Ammon's horn (tissue), 1 donor: ENCODE results near the gene COL4A4.

Experiments
- DNase-seq: peaks from one replicate; pipeline ENCODE4 v3.0.0-alpha.2; 2016; ENCODE audit warnings: low spot score

COL4A4 gene

DNA sequence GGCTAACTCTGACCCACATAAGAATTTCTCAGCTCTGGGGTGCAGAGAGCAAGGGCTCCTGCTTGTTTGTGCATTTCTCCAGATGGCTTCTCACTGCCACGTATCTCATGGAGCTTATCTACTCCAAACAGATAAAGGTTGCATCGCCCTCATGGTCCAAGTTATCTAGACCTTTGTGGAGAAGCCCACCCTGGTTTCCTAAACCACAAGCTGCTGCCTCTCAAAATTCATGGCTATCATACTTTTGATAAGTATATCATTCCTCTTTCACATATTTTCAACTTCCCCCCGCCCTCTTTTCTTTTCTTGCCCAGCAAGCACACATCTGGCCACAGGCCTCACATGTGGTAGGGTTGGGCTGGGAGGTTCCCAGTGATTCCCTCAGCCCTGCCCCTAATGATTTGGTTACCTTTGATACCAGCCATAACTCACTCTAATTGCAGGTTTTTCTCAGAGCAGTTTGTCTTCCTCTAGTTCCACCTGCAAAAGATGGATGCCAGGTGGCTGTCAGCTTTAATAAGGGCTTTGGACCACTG, 182.1 kb downstream of the COL4A4 start:
- no peak for DNase-seq

DNA sequence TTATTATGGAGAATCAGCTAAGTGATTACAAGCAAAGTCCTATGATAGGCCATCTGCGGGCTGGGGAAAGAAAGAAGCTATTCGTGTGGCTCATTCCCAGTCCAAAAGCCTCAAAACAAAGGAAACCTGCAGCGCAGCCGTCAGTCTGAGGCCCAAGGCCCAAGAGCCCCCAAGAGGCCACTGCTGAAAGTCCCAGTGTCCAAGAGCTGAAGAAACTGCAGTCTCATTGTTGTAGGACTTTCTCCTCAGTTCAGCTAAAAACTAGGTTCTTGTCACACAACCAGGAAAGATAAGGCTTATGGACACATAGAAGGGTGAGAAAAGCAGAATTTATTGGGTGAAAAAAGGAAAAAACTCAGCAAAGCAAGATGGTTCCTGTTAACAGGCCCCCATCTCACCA, 185.0 kb downstream of the COL4A4 start:
- DNase-seq, result peak; percentile 64

GRCh38 chr2:226978300-226978699, 185.7 kb downstream of the COL4A4 start:
- no peak for DNase-seq

DNA sequence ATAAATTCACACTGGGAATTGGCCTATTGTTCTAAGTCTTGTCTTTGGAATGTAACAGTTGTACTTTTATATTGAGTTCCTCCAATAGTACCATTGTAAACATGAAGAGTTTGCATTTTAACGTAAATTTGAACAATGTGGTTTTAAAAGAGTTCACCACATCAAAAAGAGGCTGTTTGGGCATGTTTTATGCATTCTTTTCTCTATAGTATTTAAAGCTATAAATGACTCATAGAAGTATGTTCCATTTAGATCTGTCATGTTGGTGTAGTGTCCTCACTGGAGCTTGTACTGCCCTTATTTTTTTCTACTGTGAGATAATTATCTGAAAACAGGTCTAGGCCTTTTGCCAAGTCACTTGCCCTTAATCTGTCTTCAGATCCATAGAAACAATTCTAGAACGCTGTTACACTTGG, 186.2 kb downstream of the COL4A4 start:
- no peak for DNase-seq

GRCh38 chr2:226973816-226974215, 190.2 kb downstream of the COL4A4 start:
- DNase-seq, result no peak

DNA sequence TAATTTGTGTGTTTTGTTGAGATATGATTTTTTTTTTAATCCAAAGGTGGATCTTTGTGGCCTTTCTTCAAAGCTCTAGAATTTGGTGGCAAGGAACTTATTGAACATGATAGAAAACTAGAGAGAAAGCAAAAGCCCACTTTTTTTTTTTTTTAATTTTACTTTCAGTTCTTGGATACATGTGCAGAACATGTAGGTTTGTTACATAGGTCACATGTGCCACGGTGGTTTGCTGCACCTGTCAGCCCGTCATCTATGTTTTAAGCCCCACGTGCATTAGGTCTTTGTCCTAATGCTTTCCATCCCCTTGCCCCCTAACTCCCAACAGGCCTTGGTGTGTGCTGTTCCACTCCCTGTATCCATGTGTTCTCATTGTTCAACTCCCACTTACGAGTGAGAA, 192.2 kb downstream of the COL4A4 start:
- DNase-seq, result no peak

DNA sequence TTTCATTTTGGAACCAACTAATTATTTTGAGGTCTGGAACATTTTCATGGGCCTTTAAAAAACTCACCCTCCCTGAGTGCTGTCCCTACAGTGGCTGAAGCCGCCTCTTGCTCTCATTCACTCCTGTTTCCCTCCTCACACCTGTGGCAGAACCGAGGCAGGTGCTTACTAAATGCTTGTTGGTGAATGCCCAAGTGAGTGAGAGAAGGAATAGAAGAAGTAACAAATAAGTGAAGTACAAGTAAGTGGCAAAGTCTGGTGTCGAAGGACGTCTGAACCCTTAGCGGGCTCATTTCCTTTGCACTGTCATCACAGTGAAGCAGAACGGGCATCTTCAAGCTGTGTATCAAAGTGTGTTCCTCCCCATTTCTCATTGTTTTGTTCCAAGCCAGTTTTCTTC, 192.9 kb downstream of the COL4A4 start:
- no peak for DNase-seq

DNA sequence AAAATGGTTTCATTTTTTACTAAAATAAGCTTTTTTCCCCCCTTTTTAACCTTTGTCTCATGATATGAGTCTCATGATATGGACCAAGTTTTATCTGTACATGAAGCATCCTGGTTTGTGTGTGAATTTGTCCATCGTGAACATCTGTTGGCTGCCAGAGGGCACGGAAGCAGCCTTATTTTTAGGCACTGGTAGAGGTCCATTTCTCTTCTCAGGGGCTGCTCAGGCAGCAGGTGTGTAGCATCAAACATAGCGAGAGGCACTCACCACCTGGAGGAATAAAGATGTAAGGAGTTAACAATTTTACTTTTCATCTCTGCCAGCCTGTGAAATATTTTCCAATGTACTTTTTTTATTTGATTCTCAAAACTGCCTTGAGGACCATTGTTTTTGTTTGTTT, 193.6 kb downstream of the COL4A4 start:
- no peak for DNase-seq

DNA sequence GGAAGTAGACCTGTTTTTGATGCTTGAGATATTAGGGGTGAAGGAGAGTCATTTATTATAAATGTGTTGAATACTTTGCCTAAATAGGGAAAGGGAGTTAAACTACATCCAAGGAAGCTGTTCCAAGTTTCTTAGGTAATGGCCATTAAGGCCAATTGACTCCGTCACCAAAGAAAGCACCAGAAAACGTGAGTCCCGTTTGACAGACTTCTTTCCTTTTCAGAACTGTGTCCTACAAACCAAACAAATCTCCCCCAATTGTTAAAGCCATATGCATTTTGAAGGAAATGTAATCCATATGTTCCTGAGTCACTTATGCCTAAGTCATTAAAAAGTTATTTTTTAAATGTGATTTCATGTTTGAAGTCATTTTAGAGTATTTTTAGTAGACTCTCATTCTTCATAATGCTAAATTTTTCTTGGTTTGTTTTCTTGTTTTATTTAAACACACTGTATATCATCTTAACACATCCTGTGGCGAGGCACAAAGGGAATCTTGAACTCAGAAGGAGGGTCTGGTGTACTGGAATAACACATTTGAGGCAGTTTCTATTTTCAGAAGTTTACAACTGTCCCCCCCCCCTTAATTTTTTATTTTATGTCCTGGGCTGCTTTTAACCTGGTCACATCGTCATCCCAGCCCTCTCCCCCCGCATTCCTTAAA, 194.5 kb downstream of the COL4A4 start:
- no peak for DNase-seq

GRCh38 chr2:226965376-226965775, 198.6 kb downstream of the COL4A4 start:
- no peak for DNase-seq

DNA sequence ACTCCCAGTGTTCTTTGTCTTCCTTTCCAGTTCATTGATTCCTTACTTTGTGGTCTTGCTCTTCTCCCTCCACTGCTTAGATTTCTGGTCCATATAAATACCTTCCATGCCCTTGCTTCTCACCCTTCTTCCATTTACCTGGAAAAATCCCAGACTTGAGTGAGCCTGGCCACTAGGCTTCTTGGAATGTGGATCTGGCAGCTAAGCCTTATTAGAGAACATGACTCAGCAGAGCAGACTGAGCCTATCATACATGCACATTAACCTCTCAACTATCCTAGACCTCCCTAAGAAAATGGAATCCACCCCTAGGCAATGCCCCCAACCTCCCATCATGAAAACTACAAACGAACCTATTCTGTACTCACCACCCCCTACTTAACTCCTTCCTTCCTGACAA, 200.5 kb downstream of the COL4A4 start:
- no peak for DNase-seq

GRCh38 chr2:226962176-226962773, 201.7 kb downstream of the COL4A4 start:
- no peak for DNase-seq

DNA sequence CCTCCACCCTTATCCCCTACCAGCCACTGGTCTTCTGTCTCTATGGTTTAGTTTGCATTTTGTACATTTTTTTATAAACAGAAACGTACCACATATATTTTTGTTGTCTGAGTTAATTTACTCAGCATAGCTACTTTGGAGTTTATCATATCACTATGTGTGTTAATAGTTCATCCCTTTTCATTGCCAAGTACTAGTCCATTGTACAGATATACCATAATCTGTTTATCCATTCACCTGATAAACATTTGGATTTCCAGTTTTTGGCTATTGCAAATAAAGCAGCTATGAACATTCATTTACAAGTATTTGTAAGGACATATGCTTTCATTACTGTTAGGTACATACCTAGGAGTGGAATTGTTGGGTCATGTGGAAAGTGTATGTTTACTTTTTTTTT, 204.6 kb downstream of the COL4A4 start:
- DNase-seq, result no peak

DNA sequence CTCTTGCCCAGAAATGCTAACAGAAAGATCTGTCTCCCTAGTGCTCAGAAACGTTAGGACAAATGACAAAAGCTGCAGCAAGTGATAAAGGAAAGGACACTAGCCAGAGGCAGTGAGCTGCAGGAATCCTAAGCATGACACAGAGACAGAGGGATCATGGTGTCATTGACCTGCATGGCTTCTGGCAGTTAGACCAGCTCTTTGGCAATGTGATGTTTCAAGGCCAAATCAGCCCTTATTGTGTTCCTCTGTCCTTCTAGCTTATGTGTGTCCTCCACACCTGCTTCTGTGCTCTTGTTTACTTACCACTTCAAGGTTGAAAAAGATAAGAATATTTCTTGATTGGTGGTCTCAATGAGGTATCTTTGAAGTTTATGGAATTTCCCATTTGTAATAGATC, 207.3 kb downstream of the COL4A4 start:
- no peak for DNase-seq

DNA sequence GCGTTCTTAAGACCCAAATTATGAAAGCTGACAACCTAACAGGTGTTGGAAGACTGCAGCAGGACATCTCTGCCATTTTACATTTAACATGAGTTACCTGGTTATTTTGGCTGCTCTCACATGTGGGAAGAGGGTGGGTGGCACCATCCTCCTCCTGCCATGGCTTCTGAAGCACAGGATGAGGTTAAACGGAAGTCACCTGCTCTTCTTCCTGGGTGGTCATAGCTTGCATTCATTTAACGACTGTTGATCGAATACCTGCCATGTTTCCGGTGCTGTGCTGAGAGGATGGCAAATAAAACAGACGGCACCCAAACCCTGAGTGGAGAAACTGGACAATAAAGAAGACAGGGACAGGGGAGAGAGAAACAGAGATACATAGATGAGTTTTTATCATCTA, 210.2 kb downstream of the COL4A4 start:
- no peak for DNase-seq

GRCh38 chr2:226953206-226953605, 210.8 kb downstream of the COL4A4 start:
- DNase-seq, result peak; percentile 18
